ENCODE data around the gene ENTPD2. TPM values are rescaled to one million over a fixed set of nuclear protein-coding genes. Genes with fewer than 3 reads are reported as not detected.

The ENTPD2 gene
- total and polyA plus RNA-seq, 9 of the 15 experiments (the other 6 are each of a cell fraction or from before 2014, with no cell fraction given), result 0.04 to 0.60 (median 0.14) TPM; not detected in 4

- CTCF ChIA-PET (ENCODE audit: low intra/inter-chr PET ratio), result no interaction called here
- peaks cover 10% of the 10 kb centered on the region; the same call in 1 of the 3 replicates for H3K36me3 ChIP-seq (ENCODE audit: control insufficient read depth, insufficient read depth, low read length)
- no peaks in the 10 kb centered on the region for H4K20me1 ChIP-seq (replicated peaks; ENCODE audit: control insufficient read depth, insufficient read depth, low read length)
- ATAC-seq (no peak), FAIRE-seq (no peak), DNase-seq (ENCODE audit: extremely low read depth in 1 of 4, low spot score in 3 of 4) (no peak)
- H3K27ac ChIP-seq (ENCODE audit: extremely low read depth, low read depth, low read length), result no peak overlapping the region
- in situ Hi-C loops (cut with MboI), result no loop called here
- H3K9ac ChIP-seq (ENCODE audit: insufficient read depth in 1 of 2, low read depth in 2 of 2, low read length in 2 of 2), result peak overlapping the region in 1 of 2 experiments; percentile 88; a peak in 2 of 4 replicates
- TF ChIP-seq DDX20 (tag; IDR thresholded peaks at IDR 0.05; ENCODE audit: low read depth) (no peak), RBM25 (IDR thresholded peaks at IDR 0.05; ENCODE audit: low read depth, low read length, severe bottlenecking) (no peak), MXI1 (IDR thresholded peaks at IDR 0.05; ENCODE audit: low read depth, low read length) (no peak), ZNF408 (CRISPR knock-in tag; IDR thresholded peaks at IDR 0.05; ENCODE audit: low read depth) (no peak), NCOA4 (IDR thresholded peaks at IDR 0.05; ENCODE audit: partially characterized antibody) (no peak), MED1 (CRISPR knock-in tag; IDR thresholded peaks at IDR 0.05; ENCODE audit: borderline replicate concordance) (no peak), NFXL1 (CRISPR knock-in tag; IDR thresholded peaks at IDR 0.05) (no peak), RBM15 (IDR thresholded peaks at IDR 0.05; ENCODE audit: insufficient read depth, low read length) (no peak), FOXK1 (CRISPR knock-in tag; IDR thresholded peaks at IDR 0.05; ENCODE audit: borderline replicate concordance) (no peak), MTA2 (IDR thresholded peaks at IDR 0.05; ENCODE audit: low read depth) (no peak)
- no peak overlapping the region for H3K4me3 ChIP-seq
- H3K27me3 ChIP-seq (ENCODE audit: control insufficient read depth in 2 of 2, insufficient read depth in 2 of 2, low read length in 2 of 2), result no peaks in the 10 kb centered on the region
- no peaks in the 10 kb centered on the region for H3K9me3 ChIP-seq (replicated peaks; ENCODE audit: control insufficient read depth, insufficient read depth, low read depth, low read length)
- H2AFZ ChIP-seq (ENCODE audit: low read depth, low read length), result no peak overlapping the region
- H3K9me1 ChIP-seq (ENCODE audit: control insufficient read depth, insufficient read depth, low read length), result no peaks in the 10 kb centered on the region
- H3K4me1 ChIP-seq (replicated peaks in 1 of 2; ENCODE audit: control insufficient read depth in 2 of 2, insufficient read depth in 2 of 2, low read length in 2 of 2), result peaks cover 22 to 89% of the 10 kb centered on the region in 2 experiments; a peak in 4 of 5 replicates
- WGBS (ENCODE audit: insufficient coverage, low coverage, missing lambda C conversion rate), result 87% methylated on average over 10 of the region's 16 CpGs
- H3K4me2 ChIP-seq (ENCODE audit: insufficient read depth, low read length), result no peak overlapping the region
- peaks cover 15% of the 10 kb centered on the region; the same call in 2 of the 3 replicates for H3K79me2 ChIP-seq (ENCODE audit: control insufficient read depth, insufficient read depth, low read length)
- POLR2A ChIA-PET, result interaction anchor here (0.6 to 2.6 kb wide), 3 partner anchors 12 to 162 kb away, joined by 3 to 14 read pairs (median 3); partner anchors contain the start of gene SAPCD2
- BruUV-seq (replicated peaks), result no TSS peak
- intact Hi-C loops (cut with micrococcal nuclease), result no loop called here
Observed at GRCh38 chr9:137082222-137082924, 28.5 kb upstream of the ENTPD2 start.

Measured in K562 (cell line).